Liver (tissue), 9 donors: ENCODE results near the gene IL18RAP. TPM values are rescaled to one million over a fixed set of nuclear protein-coding genes. Genes with fewer than 3 reads are reported as not detected.

Experiments
- DNase-seq: peaks from one replicate; pipeline ENCODE4 v3.0.0-alpha.2; 2017; ENCODE audit warnings: low spot score
- H3K27ac ChIP-seq, 2 donors: one replicate each; pipeline ENCODE4 v1.7.0; 2013; ENCODE audit warnings: inconsistent platforms in 2 of 2, low read length in 2 of 2, control low read depth in 1 of 2, low read depth in 1 of 2, mild to moderate bottlenecking in 1 of 2
- H3K27me3 ChIP-seq, 4 donors: one replicate each; pipeline versions ENCODE4 v1.6.1 to v1.7.0; 2013; ENCODE audit warnings: low read length in 3 of 4, inconsistent platforms in 1 of 4, mild to moderate bottlenecking in 1 of 4, moderate library complexity in 1 of 4; ENCODE audit not compliant: control insufficient read depth in 4 of 4, insufficient read depth in 4 of 4
- H3K36me3 ChIP-seq, 4 donors: one replicate each; pipeline versions ENCODE4 v1.6.1 to v1.7.0; 2013; ENCODE audit warnings: low read length in 3 of 4, mild to moderate bottlenecking in 3 of 4, low read depth in 1 of 4, moderate library complexity in 1 of 4; ENCODE audit not compliant: control insufficient read depth in 4 of 4, insufficient read depth in 3 of 4
- H3K4me1 ChIP-seq, 4 donors: one replicate each; pipeline versions ENCODE4 v1.6.1 to v1.7.0; 2013; ENCODE audit warnings: low read length in 3 of 4, mild to moderate bottlenecking in 3 of 4, moderate library complexity in 1 of 4; ENCODE audit not compliant: control insufficient read depth in 4 of 4, insufficient read depth in 4 of 4
- H3K4me3 ChIP-seq, 3 donors: one replicate each; pipeline versions ENCODE4 v1.6.1 to v1.7.0; 2013; ENCODE audit warnings: low read length in 3 of 3, control low read depth in 1 of 3, low read depth in 1 of 3, mild to moderate bottlenecking in 1 of 3
- H3K9ac ChIP-seq, 2 donors: one replicate each; pipeline ENCODE4 v1.7.0; 2013; ENCODE audit warnings: low read length in 2 of 2, mild to moderate bottlenecking in 2 of 2, moderate library complexity in 2 of 2, control low read depth in 1 of 2, low read depth in 1 of 2
- H3K9me3 ChIP-seq, 4 donors: one replicate each; pipeline versions ENCODE4 v1.6.1 to v1.7.0; 2013; ENCODE audit warnings: low read length in 3 of 4; ENCODE audit not compliant: control insufficient read depth in 4 of 4
- ATF3 ChIP-seq: IDR thresholded peaks from 2 replicates; pipeline ENCODE4 v1.6.1; 2016; ENCODE audit warnings: antibody characterized with exemption
- CTCF ChIP-seq: fragments of 150-350 bp; IDR thresholded peaks from 2 replicates; pipeline ENCODE4 v1.5.1; 2017; ENCODE audit warnings: improper control_type of control experiment, low read depth, low read length; ENCODE audit not compliant: missing input control
- EGR1 ChIP-seq, 2 donors: IDR thresholded peaks; 2 replicates each; pipeline ENCODE4 v1.6.1; 2016 to 2018; ENCODE audit warnings: antibody characterized with exemption in 2 of 2, low read depth in 2 of 2
- FOXA1 ChIP-seq: IDR thresholded peaks from 2 replicates; pipeline ENCODE4 v1.6.1; 2016; ENCODE audit warnings: antibody characterized with exemption
- FOXA2 ChIP-seq: IDR thresholded peaks from 2 replicates; pipeline ENCODE4 v1.6.1; 2016; ENCODE audit warnings: antibody characterized with exemption
- GABPA ChIP-seq, 2 donors: IDR thresholded peaks in 1 of 2; conservative IDR thresholded peaks in 1 of 2; 2 replicates each; pipeline ENCODE4 v1.6.1; 2016; ENCODE audit warnings: antibody characterized with exemption in 2 of 2, mild to moderate bottlenecking in 1 of 2, moderate library complexity in 1 of 2
- HNF4A ChIP-seq, 2 donors: conservative IDR thresholded peaks; 2 replicates each; pipeline ENCODE4 v1.6.1; 2016; ENCODE audit warnings: antibody characterized with exemption in 2 of 2, mild to moderate bottlenecking in 2 of 2
- HNF4G ChIP-seq: IDR thresholded peaks from 2 replicates; pipeline ENCODE4 v1.6.1; 2016; ENCODE audit warnings: antibody characterized with exemption
- JUND ChIP-seq, 2 donors: IDR thresholded peaks; 2 replicates each; pipeline ENCODE4 v1.6.1; 2016; ENCODE audit warnings: antibody characterized with exemption in 2 of 2
- MAX ChIP-seq: IDR thresholded peaks from 2 replicates; pipeline ENCODE4 v1.6.1; 2016; ENCODE audit warnings: antibody characterized with exemption
- NR2F2 ChIP-seq: IDR thresholded peaks from 2 replicates; pipeline ENCODE4 v1.6.1; 2016; ENCODE audit warnings: antibody characterized with exemption
- RAD21 ChIP-seq, 2 donors: IDR thresholded peaks; 2 replicates each; pipeline ENCODE4 v1.6.1; 2016; ENCODE audit warnings: antibody characterized with exemption in 2 of 2, mild to moderate bottlenecking in 2 of 2
- REST ChIP-seq: IDR thresholded peaks from 2 replicates; pipeline ENCODE4 v1.6.1; 2016; ENCODE audit warnings: antibody characterized with exemption, mild to moderate bottlenecking
- RXRA ChIP-seq, 2 donors: IDR thresholded peaks; 2 replicates each; pipeline ENCODE4 v1.6.1; 2017 to 2018; ENCODE audit warnings: antibody characterized with exemption in 2 of 2, mild to moderate bottlenecking in 1 of 2
- SP1 ChIP-seq: IDR thresholded peaks from 2 replicates; pipeline ENCODE4 v1.6.1; 2018; ENCODE audit warnings: antibody characterized with exemption, mild to moderate bottlenecking
- TAF1 ChIP-seq: conservative IDR thresholded peaks from 2 replicates; pipeline ENCODE4 v1.6.1; 2016; ENCODE audit warnings: antibody characterized with exemption, mild to moderate bottlenecking
- YY1 ChIP-seq: IDR thresholded peaks from 2 replicates; pipeline ENCODE4 v1.6.1; 2016; ENCODE audit warnings: antibody characterized with exemption, mild to moderate bottlenecking
- ZBTB33 ChIP-seq: IDR thresholded peaks from 2 replicates; pipeline ENCODE4 v1.6.1; 2016; ENCODE audit warnings: antibody characterized with exemption
- WGBS: extraction: QIAGEN DNeasy Blood & Tissue Kit; methylation state at CpG from one replicate; pipeline ENCODE4 v1.1.7; 2013; 5-methylcytosine and 5-hydroxymethylcytosine counted together
- polyA plus RNA-seq, 2 donors: library from polyadenylated mRNA; stranded (reverse) in 1 of 2; unstranded in 1 of 2; fragments of 200-250 nt in 1 of 2; fragments of >200 nt in 1 of 2; fragmentation: Nextera tagmentation in 1 of 2; extraction: Ambion mirVana in 1 of 2; gene quantifications; one replicate each; pipeline versions ENCODE4 v1.2.1 to v1.2.3, GENCODE V29; 2013 to 2015
- total RNA-seq, 2 donors: library from RNA; depleted of rRNA; stranded (reverse); fragments of >200 nt; gene quantifications; one replicate each; pipeline ENCODE4 v1.2.3, GENCODE V29; 2014
- donor health status: healthy.
- donor health status: healthy.
- donor health status: healthy.
- donor health status: healthy.
- donor health status: healthy.

IL18RAP gene
- total and polyA plus RNA-seq, 4 donors: 0.14 to 7.3 (median 1.4) TPM

- no peak for TF ChIP-seq SP1
- no peak for TF ChIP-seq TAF1
- no peak for TF ChIP-seq REST
- no peak for TF ChIP-seq ZBTB33
- TF ChIP-seq GABPA (IDR thresholded peaks at IDR 0.05 in 1 of 2, conservative IDR thresholded peaks at IDR 0.05 in 1 of 2): no peak
- no peak for TF ChIP-seq MAX
- TF ChIP-seq JUND (IDR thresholded peaks at IDR 0.05): no peak
- TF ChIP-seq HNF4A (conservative IDR thresholded peaks at IDR 0.05): no peak
- no peak for TF ChIP-seq ATF3
- no peak for TF ChIP-seq RAD21 (IDR thresholded peaks at IDR 0.05)
- no peak for TF ChIP-seq CTCF
- TF ChIP-seq EGR1 (IDR thresholded peaks at IDR 0.05; ENCODE audit: low read depth in 2 of 2): no peak
- no peak for TF ChIP-seq NR2F2
- peaks cover 1 to 18% (median 7%) of the 10 kb centered on the region in 4 donors for H3K36me3 ChIP-seq
- WGBS: 51% methylated on average over 1 of the region's 1 CpG
- no peak overlapping the region for H3K27ac ChIP-seq
- no peaks in the 10 kb centered on the region for H3K27me3 ChIP-seq
- peaks cover 0 to 12% (median 2%) of the 10 kb centered on the region in 4 donors for H3K9me3 ChIP-seq
- H3K4me3 ChIP-seq: no peak overlapping the region
- DNase-seq: no peak
- H3K9ac ChIP-seq: no peak overlapping the region
- no peaks in the 10 kb centered on the region for H3K4me1 ChIP-seq
These were observed 37.4 kb upstream of the IL18RAP start for GRCh38 chr2:102385522-102385921.

GRCh38 chr2:102386004-102386403 lies 37.0 kb upstream of the IL18RAP start:
- DNase-seq: no peak
- H3K27me3 ChIP-seq: no peaks in the 10 kb centered on the region
- no peak overlapping the region for H3K27ac ChIP-seq
- no peaks in the 10 kb centered on the region for H3K4me1 ChIP-seq
- no peak overlapping the region for H3K4me3 ChIP-seq
- peaks cover 1 to 18% (median 7%) of the 10 kb centered on the region in 4 donors for H3K36me3 ChIP-seq
- no peak overlapping the region for H3K9ac ChIP-seq
- WGBS: 96% methylated on average over 3 of the region's 3 CpGs
- peaks cover 0 to 12% (median 2%) of the 10 kb centered on the region in 4 donors for H3K9me3 ChIP-seq
- TF ChIP-seq NR2F2: no peak
- no peak for TF ChIP-seq YY1
- no peak for TF ChIP-seq FOXA2
- no peak for TF ChIP-seq CTCF
- no peak for TF ChIP-seq TAF1
- no peak for TF ChIP-seq EGR1 (IDR thresholded peaks at IDR 0.05; ENCODE audit: low read depth in 2 of 2)
- TF ChIP-seq MAX: no peak
- no peak for TF ChIP-seq SP1
- TF ChIP-seq GABPA (IDR thresholded peaks at IDR 0.05 in 1 of 2, conservative IDR thresholded peaks at IDR 0.05 in 1 of 2): no peak
- no peak for TF ChIP-seq ATF3
- TF ChIP-seq ZBTB33: no peak
- TF ChIP-seq HNF4A (conservative IDR thresholded peaks at IDR 0.05): no peak
- TF ChIP-seq JUND (IDR thresholded peaks at IDR 0.05): no peak
- no peak for TF ChIP-seq HNF4G
- TF ChIP-seq RXRA (IDR thresholded peaks at IDR 0.05): no peak
- no peak for TF ChIP-seq FOXA1
